GM18499 (cell line): ENCODE data around the gene PSMD5.

ENCODE experiments used
- ATAC-seq: cut with Tn5 transposase; IDR thresholded peaks from one replicate; pipeline ENCODE4 v1.9.1; 2021; ENCODE audit warnings: moderate number of reproducible peaks; ENCODE audit not compliant: insufficient read depth, unreplicated experiment

Gene PSMD5

GRCh38 chr9:120875643-120875953 is 32.9 kb upstream of the PSMD5 start:
- no peak for ATAC-seq

DNA sequence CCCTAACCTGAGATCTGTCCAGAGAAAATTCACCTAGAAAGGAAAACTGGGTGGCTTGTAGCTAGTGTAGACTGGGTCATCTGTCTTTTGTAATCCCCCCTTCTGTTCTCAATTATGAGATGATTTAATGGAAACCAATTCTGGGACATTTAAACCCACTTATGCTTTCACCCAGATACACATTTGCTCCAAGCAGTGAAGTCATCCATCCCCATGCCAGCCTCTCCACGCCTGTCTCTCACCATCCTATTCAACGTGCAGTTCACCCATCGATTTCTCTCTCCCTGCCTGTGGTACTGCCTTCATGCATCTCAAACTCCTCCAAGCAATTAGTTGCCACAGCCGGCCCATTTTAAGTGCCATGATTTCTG is 32.5 kb upstream of the PSMD5 start:
- no peak for ATAC-seq

GRCh38 chr9:120874226-120875194 is 31.8 kb upstream of the PSMD5 start:
- no peak for ATAC-seq

- ATAC-seq, result no peak
Observed at GRCh38 chr9:120873512-120873911, 30.8 kb upstream of the PSMD5 start.

GRCh38 chr9:120872791-120873502 is 30.2 kb upstream of the PSMD5 start:
- ATAC-seq, result no peak

DNA sequence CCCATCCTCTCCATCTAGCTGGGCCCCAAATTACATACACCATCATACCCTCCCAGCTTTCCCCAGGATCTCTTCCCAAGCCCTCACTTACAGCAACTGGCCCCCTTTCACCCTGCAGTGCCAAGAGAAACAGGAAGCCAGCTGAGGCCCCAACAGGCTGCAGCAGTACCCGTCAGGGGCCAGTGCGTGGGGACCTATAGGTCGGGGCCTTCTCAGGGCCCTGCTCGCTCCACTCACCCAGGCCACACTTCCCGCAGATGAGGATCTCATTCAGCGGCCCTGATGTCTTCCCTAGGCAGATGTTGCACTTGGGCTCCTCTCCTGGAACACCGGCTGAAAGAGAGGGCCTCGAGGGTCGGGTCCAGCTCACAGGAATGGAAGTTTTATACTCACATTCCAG is 27.5 kb upstream of the PSMD5 start:
- ATAC-seq, result no peak

GRCh38 chr9:120869726-120870125 is 27.0 kb upstream of the PSMD5 start:
- no peak for ATAC-seq

GRCh38 chr9:120869360-120869687 is 26.6 kb upstream of the PSMD5 start:
- ATAC-seq, result no peak

- ATAC-seq, result peak; percentile 48
Observed at GRCh38 chr9:120868676-120869359, 26.1 kb upstream of the PSMD5 start.

DNA sequence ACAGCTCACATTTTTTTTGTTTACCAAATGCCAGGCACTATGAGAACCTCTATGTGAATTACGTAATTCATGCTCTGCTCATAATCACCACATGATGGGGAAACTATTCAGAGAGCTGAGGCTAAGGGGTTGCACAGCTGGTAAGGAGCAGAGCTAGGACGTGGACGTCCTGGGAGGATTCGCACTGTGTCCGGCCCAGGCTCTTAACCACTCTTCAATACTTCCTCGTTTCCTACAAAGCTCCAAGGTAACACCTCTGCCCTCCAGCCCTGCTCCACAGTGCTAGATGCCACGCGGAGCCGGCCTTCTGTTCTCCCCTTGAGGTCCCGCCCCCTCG is 25.6 kb upstream of the PSMD5 start:
- no peak for ATAC-seq

DNA sequence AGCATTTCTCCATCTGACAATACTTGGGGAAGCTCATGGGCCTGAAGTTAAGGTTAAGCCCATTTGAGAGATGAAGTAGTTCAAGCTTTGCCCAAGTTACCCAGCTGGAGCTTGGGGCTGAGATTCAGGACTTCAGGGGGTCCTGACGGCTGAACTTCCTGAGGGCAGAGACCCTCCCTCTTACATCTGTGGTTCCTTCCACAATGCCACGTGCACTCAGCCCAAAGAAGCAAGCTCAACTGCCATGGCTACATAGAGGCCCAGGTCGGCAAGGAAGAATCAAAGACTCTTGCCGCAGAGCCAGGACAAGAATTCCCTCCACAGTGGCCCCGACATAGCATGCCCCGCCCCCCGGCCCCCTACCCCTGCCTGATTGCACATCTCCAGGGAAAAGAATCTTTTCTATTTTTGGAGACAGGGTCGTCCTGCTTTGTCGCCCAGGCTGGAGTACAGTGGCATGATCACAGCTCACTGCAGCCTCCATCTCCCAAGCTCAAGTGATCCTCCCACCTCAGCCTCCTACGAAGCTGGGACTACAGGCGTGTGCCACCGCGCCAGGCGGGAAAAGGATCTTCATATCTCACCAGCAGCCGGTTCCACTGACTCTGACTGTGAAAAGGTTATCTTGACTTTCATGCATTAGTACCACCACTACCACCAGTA is 25.1 kb upstream of the PSMD5 start:
- ATAC-seq, result no peak

DNA sequence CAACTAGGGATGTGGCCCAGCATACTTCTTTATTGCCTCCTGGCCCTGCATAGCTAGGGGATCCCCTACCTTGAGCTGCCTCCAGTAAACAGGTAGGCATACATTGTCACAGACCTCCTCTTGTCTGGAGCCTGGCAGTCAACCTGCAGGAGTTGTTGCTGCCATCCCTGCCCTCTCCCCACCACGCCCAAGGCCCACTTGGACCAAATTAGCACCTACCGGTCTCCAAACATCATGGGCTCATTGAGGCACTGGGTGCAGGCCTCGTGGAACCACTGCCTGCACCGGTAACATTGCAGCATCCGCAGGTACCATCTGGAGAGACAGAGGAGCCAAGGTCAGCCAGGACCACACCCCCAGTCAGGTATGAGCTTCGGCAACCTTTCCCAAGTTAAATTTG is 23.9 kb upstream of the PSMD5 start:
- ATAC-seq, result no peak

- no peak for ATAC-seq
Observed at GRCh38 chr9:120865809-120866208, 23.1 kb upstream of the PSMD5 start.

DNA sequence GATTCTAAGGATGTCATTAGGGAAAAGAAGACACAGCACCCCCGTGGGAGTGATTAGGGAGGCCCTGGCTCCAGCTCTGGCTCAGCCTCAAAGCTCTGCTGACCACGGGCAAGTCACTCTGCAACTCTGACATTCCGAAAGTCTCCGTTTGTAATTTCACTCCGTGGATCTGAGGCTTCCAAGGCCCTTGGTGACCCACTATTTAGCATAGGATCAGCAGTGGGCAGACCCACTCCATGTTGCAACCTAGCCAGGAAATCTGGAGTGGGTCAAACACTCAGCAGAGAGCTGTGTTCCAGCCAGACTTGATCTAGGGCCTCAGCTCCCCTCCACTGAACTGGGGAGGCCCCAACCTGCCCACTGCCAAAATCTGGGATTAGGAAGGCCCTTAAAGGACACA is 22.5 kb upstream of the PSMD5 start:
- ATAC-seq, result no peak

DNA sequence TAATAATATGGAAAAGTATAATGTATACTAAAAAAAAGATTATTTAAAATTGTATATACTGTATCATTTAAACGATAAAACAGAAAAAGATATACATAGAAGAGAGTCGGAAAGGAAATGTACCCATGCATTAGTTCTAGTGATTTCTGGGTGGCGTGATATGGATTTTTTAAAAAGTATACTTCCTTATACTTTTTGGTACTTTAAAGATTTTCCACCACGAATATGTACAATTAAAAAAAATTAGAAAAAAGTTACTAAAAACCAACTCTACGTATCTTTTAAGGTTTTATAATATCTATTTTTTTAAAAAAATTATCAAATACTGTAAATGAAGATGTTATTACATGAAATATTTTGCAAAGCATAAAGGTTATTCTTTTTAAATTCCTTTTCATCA is 22.0 kb upstream of the PSMD5 start:
- ATAC-seq, result no peak

DNA sequence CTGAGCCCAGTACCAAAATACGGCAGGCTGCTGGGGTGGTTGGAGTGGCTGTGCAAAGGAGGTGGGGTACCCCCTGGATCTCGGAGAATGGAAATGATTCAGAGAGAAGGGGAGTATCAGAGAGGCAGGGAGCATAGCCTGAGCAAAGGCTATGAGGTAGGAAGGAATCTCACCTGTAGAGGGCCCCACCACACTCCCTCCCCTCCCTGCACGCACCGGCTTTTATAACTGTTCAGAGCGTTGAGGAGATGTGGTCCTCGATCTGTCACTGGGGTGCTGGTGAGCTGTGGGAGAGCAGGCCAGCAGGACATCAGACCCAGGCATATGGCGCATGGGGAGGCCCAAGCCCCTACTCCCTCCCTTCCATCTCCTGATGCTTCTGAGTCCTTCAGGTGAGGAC is 21.1 kb upstream of the PSMD5 start:
- no peak for ATAC-seq

DNA sequence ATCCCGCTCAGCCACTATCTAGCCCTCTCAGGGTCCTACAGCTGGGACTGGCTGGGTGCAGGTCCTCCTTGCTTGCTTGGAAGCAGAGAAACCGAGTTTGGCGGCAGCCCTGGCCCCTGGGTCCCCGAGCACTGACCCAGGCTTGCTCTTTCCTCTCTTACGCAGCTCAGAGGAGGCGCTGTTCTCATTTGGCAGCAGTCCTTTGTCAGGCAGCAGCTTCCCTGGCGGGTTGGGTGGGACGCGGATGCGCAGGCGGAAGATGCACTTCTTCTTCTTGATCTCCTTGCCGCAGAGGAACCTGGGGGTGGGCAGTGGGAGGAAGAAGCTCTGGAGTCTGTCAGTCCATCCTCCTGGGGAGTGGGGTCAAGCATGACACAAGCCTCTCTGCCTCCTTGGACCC is 19.7 kb upstream of the PSMD5 start:
- no peak for ATAC-seq

DNA sequence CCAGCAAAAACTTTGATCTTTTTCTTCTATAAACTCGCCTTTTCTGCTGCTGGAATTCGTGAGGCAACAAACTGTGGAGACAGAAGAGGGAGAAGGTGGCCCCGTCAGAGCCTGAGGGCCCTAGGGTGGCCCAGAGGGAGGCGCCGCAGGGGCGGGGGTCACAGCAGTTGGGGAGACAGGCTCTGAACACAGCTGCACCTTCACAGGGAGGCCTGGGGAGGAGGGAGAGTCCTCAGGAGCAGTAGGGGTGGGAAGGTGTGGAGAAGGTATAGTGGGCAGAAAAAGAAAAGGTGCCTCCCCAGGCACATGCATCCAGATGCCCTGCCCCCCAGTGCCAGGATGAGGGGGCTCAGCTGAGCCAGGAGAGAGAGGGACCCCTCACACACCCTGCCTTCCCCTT is 19.2 kb upstream of the PSMD5 start:
- no peak for ATAC-seq

GRCh38 chr9:120860083-120860482 is 17.4 kb upstream of the PSMD5 start:
- ATAC-seq, result no peak

GRCh38 chr9:120859361-120859760 is 16.6 kb upstream of the PSMD5 start:
- no peak for ATAC-seq

DNA sequence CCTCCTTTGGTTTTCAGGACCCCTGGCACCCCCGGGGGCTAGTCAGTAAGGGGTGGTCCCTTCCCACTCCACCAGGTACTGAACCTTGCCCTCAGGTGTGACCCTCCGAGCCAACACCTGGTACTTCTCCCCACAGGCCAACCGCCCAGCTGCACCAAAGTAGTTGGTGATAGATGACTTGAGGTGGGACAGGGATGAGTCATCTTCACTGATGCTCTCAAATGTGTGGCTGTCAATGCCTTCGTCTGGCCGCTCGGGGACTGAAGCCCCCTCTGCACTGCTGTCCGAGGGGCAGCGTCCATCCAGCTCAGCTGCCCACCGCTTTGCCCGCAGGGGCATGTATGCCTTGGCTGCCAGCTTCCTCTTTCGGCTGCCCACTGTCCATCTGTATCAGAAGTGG is 15.2 kb upstream of the PSMD5 start:
- ATAC-seq, result no peak
